Left ventricle myocardium superior (tissue), 1 donor: Measurements from ENCODE around the gene OVOL1. TPM values are rescaled to one million over a fixed set of nuclear protein-coding genes. Genes with fewer than 3 reads are reported as not detected.
"Not testable (repeated sequence)": the region's sequence is repeated elsewhere in the genome, so short reads cannot be mapped to it uniquely, and the experiment has no call there.

Experiments used
- ATAC-seq: fragments of 200-7000 bp; cut with Tn5 transposase; one replicate; pipeline ENCODE4 v1.9.1; 2020; ENCODE audit warnings: mild to moderate bottlenecking, moderate library complexity
- DNase-seq: peaks from one replicate; pipeline ENCODE4 v3.0.0-alpha.2; 2020
- intact Hi-C: fragments of 100-400 bp; cut with micrococcal nuclease; formaldehyde crosslinking; loops from one replicate; pipeline ENCODE4 v1.11.0; 2022
- long read RNA-seq: library from polyadenylated mRNA; unstranded; transcript quantifications from one replicate; pipeline ENCODE4 v2.0.0, GENCODE V29; 2021
- total RNA-seq: library from RNA; stranded (reverse); fragmentation: NEBNext Ultra II Directional; extraction: Animal tissue kit (Norgen Biotek cat#: 25700); gene quantifications from one replicate; pipeline ENCODE4 v1.2.1, GENCODE V29; 2021
- donor health status: DM: no; HTN: yes; CAD: no; lungs with severe emphysema.

The OVOL1 gene
- total RNA-seq: not detected
- long read RNA-seq: 0 reads

GRCh38 chr11:65786786-65787636 lies at the start of gene OVOL1:
TSS of gene OVOL1 (plus strand) at chr11:65787063. CDS start at chr11:65787374, 311 bp downstream.
- ATAC-seq (no peak), DNase-seq (no peak)
- intact Hi-C loops: no loop called here

- ATAC-seq: no peak
- intact Hi-C loops: no loop called here
- no peak for DNase-seq
Observed at GRCh38 chr11:65739022-65739421, 47.8 kb upstream of the OVOL1 start.

- DNase-seq: no peak
- intact Hi-C loops: no loop called here
- ATAC-seq: no peak
Observed at GRCh38 chr11:65741185-65741584, 45.7 kb upstream of the OVOL1 start.

- DNase-seq (no peak), ATAC-seq (no peak)
- intact Hi-C loops: no loop called here
Observed at GRCh38 chr11:65742353-65742752, 44.5 kb upstream of the OVOL1 start.

- intact Hi-C loops: no loop called here
- no peak for DNase-seq
- no peak for ATAC-seq
Observed at GRCh38 chr11:65743681-65744025, 43.2 kb upstream of the OVOL1 start.

- ATAC-seq (peak; percentile 73), DNase-seq (peak; percentile 46)
- intact Hi-C loops: no loop called here
Observed at GRCh38 chr11:65744026-65744698, 42.7 kb upstream of the OVOL1 start.

- intact Hi-C loops: no loop called here
- ATAC-seq: no peak
- no peak for DNase-seq
Observed at GRCh38 chr11:65744699-65745042, 42.2 kb upstream of the OVOL1 start.

- DNase-seq: no peak
- intact Hi-C loops: no loop called here
- no peak for ATAC-seq
Observed at GRCh38 chr11:65745049-65745448, 41.8 kb upstream of the OVOL1 start.

- DNase-seq, intact Hi-C loops: not testable (repeated sequence)
Observed at GRCh38 chr11:65762169-65762568, 24.7 kb upstream of the OVOL1 start.

GRCh38 chr11:65762816-65763215 lies 24.0 kb upstream of the OVOL1 start:
- intact Hi-C loops, DNase-seq, ATAC-seq: not testable (repeated sequence)

More at GRCh38 chr11:65762169-65762568, 24.7 kb upstream of the OVOL1 start:
- ATAC-seq: not testable (repeated sequence)

- ATAC-seq: no peak
- no peak for DNase-seq
- intact Hi-C loops: no loop called here
Observed at GRCh38 chr11:65764434-65764833, 22.4 kb upstream of the OVOL1 start.

GRCh38 chr11:65766535-65766934 lies 20.3 kb upstream of the OVOL1 start:
- ATAC-seq: no peak
- intact Hi-C loops: no loop called here
- DNase-seq: no peak

GRCh38 chr11:65767406-65767805 lies 19.5 kb upstream of the OVOL1 start:
- intact Hi-C loops: no loop called here
- ATAC-seq (no peak), DNase-seq (no peak)

GRCh38 chr11:65767806-65768205 lies 19.1 kb upstream of the OVOL1 start:
- intact Hi-C loops, ATAC-seq, DNase-seq: not testable (repeated sequence)

- no peak for DNase-seq
- intact Hi-C loops: no loop called here
- ATAC-seq: no peak
Observed at GRCh38 chr11:65770951-65771567, 15.8 kb upstream of the OVOL1 start.

GRCh38 chr11:65771589-65772112 lies 15.2 kb upstream of the OVOL1 start:
- ATAC-seq: no peak
- DNase-seq: no peak
- intact Hi-C loops: no loop called here

- intact Hi-C loops: no loop called here
- DNase-seq: no peak
Observed at GRCh38 chr11:65773784-65774411, 13.0 kb upstream of the OVOL1 start.

GRCh38 chr11:65774525-65775306 lies 12.1 kb upstream of the OVOL1 start:
- intact Hi-C loops: no loop called here
- DNase-seq: no peak
- ATAC-seq: no peak

More at GRCh38 chr11:65773784-65774411, 13.0 kb upstream of the OVOL1 start:
- ATAC-seq: no peak

GRCh38 chr11:65776196-65776595 lies 10.7 kb upstream of the OVOL1 start:
- ATAC-seq: no peak
- intact Hi-C loops: no loop called here
- DNase-seq: no peak
